NAMALWA (cell line): ENCODE measurements around the gene PRND.
"Not testable (repeated sequence)": the region's sequence is repeated elsewhere in the genome, so short reads cannot be mapped to it uniquely, and the experiment has no call there.

Experiments
- DNase-seq: peaks from one replicate; pipeline ENCODE4 v3.0.0-alpha.2; 2015; ENCODE audit warnings: low spot score

The PRND gene

GRCh38 chr20:4708856-4709255, 12.9 kb upstream of the PRND start:
- no peak for DNase-seq

GRCh38 chr20:4709261-4710105, 12.2 kb upstream of the PRND start:
- no peak for DNase-seq

GRCh38 chr20:4710106-4710475, 11.6 kb upstream of the PRND start:
- no peak for DNase-seq

GRCh38 chr20:4711511-4711910, 10.2 kb upstream of the PRND start:
- no peak for DNase-seq

- no peak for DNase-seq
These were observed 8.3 kb upstream of the PRND start for GRCh38 chr20:4713401-4713800.

- DNase-seq, result no peak
These were observed 6.9 kb upstream of the PRND start for GRCh38 chr20:4714818-4715217.

GRCh38 chr20:4717816-4718570, 3.7 kb upstream of the PRND start:
- no peak for DNase-seq

GRCh38 chr20:4719190-4719589, 2.5 kb upstream of the PRND start:
- DNase-seq, result no peak

GRCh38 chr20:4720041-4720976, 1.4 kb upstream of the PRND start:
- DNase-seq, result peak; percentile 95

GRCh38 chr20:4720977-4721349, 746 bp upstream of the PRND start:
- DNase-seq, result no peak

- DNase-seq, result no peak
These were observed 862 bp downstream of the PRND start for GRCh38 chr20:4722571-4722970.

- no peak for DNase-seq
These were observed 1.3 kb downstream of the PRND start for GRCh38 chr20:4722993-4723392.

- DNase-seq, result not testable (repeated sequence)
These were observed 1.8 kb downstream of the PRND start for GRCh38 chr20:4723553-4723952.

- no peak for DNase-seq
These were observed 3.0 kb downstream of the PRND start for GRCh38 chr20:4724459-4725262.

- DNase-seq, result no peak
These were observed 3.5 kb downstream of the PRND start for GRCh38 chr20:4725263-4725550.

GRCh38 chr20:4726710-4727397, 5.1 kb downstream of the PRND start:
- peak; percentile 52 for DNase-seq

- no peak for DNase-seq
These were observed 6.5 kb downstream of the PRND start for GRCh38 chr20:4728120-4728760.

- no peak for DNase-seq
These were observed 7.6 kb downstream of the PRND start for GRCh38 chr20:4729265-4729664.

GRCh38 chr20:4730780-4731179, 9.1 kb downstream of the PRND start:
- no peak for DNase-seq

- no peak for DNase-seq
These were observed 15.2 kb downstream of the PRND start for GRCh38 chr20:4736875-4737274.
